CD14-positive monocyte (primary cell): Measurements from ENCODE around the gene SATB2. TPM values are rescaled to one million over a fixed set of nuclear protein-coding genes. Genes with fewer than 3 reads are reported as not detected.

Experiments used
- DNase-seq, 3 donors: peaks; one replicate each; pipeline ENCODE4 v3.0.0-alpha.2; 2011 to 2022
- H2AFZ ChIP-seq: 2 replicates; pipeline ENCODE4 v1.6.0; 2012; ENCODE audit warnings: mild to moderate bottlenecking, low read depth, low read length, inconsistent platforms; ENCODE audit not compliant: insufficient read depth, poor library complexity, severe bottlenecking
- H3K27ac ChIP-seq, 2 donors: 1 replicate in 1 of 2; 2 replicates in 1 of 2; pipeline ENCODE4 v1.5.1; 2012 to 2013; ENCODE audit warnings: low read length in 2 of 2, control low read depth in 1 of 2, inconsistent platforms in 1 of 2, low read depth in 1 of 2, mild to moderate bottlenecking in 1 of 2
- H3K27me3 ChIP-seq, 2 donors: one replicate each; pipeline versions ENCODE4 v1.6.0 to v1.6.1; 2011 to 2013; ENCODE audit warnings: low read length in 2 of 2; ENCODE audit not compliant: control insufficient read depth in 2 of 2, insufficient read depth in 2 of 2
- H3K36me3 ChIP-seq, 2 donors: replicated peaks in 1 of 2; 1 replicate in 1 of 2; 2 replicates in 1 of 2; pipeline versions ENCODE4 v1.5.1 to v1.6.1; 2012 to 2013; ENCODE audit warnings: low read length in 2 of 2, control low read depth in 1 of 2, inconsistent platforms in 1 of 2, mild to moderate bottlenecking in 1 of 2; ENCODE audit not compliant: insufficient read depth in 2 of 2, control insufficient read depth in 1 of 2
- H3K4me1 ChIP-seq, 2 donors: 1 replicate in 1 of 2; 2 replicates in 1 of 2; pipeline versions ENCODE4 v1.5.1 to v1.6.1; 2012 to 2013; ENCODE audit warnings: low read length in 2 of 2, control low read depth in 1 of 2, inconsistent platforms in 1 of 2, mild to moderate bottlenecking in 1 of 2, moderate library complexity in 1 of 2; ENCODE audit not compliant: insufficient read depth in 2 of 2, control insufficient read depth in 1 of 2
- H3K4me2 ChIP-seq: replicated peaks from 2 replicates; pipeline ENCODE3; 2012; ENCODE audit warnings: low read length, moderate library complexity, mild to moderate bottlenecking; ENCODE audit not compliant: poor library complexity, severe bottlenecking; ENCODE audit errors: extremely low read depth
- H3K4me3 ChIP-seq, 3 experiments: fragments of 200-600 bp in 1 of 3; sonication (generic) in 1 of 3; replicated peaks in 1 of 3; 1 replicate in 2 of 3; 2 replicates in 1 of 3; pipeline ENCODE4 v1.5.1; 2011 to 2013; ENCODE audit warnings: low read length in 3 of 3, mild to moderate bottlenecking in 3 of 3, control low read depth in 2 of 3, low read depth in 2 of 3, inconsistent platforms in 1 of 3, moderate library complexity in 1 of 3
- H3K79me2 ChIP-seq: 2 replicates; pipeline ENCODE4 v1.6.0; 2012; ENCODE audit warnings: mild to moderate bottlenecking, control low read depth, inconsistent platforms, low read length, moderate library complexity; ENCODE audit not compliant: insufficient read depth
- H3K9ac ChIP-seq: 2 replicates; pipeline ENCODE4 v1.6.0; 2017; ENCODE audit warnings: low read length, mild to moderate bottlenecking; ENCODE audit not compliant: insufficient read depth, poor library complexity, severe bottlenecking
- H3K9me3 ChIP-seq, 2 donors: replicated peaks in 1 of 2; 1 replicate in 1 of 2; 2 replicates in 1 of 2; pipeline versions ENCODE4 v1.5.1 to v1.6.1; 2012 to 2013; ENCODE audit warnings: low read length in 2 of 2, control low read depth in 1 of 2; ENCODE audit not compliant: control insufficient read depth in 1 of 2, insufficient read depth in 1 of 2
- H4K20me1 ChIP-seq: 2 replicates; pipeline ENCODE4 v1.6.0; 2012; ENCODE audit warnings: mild to moderate bottlenecking, low read length, control low read depth, moderate library complexity; ENCODE audit not compliant: insufficient read depth
- H3K27ac Mint-ChIP-seq, 7 donors: one replicate each; pipeline ENCODE4 v1.8.0; 2020; ENCODE audit warnings: mild to moderate bottlenecking in 7 of 7, mixed read lengths in 7 of 7, moderate library complexity in 6 of 7, inconsistent platforms in 2 of 7
- H3K27me3 Mint-ChIP-seq, 3 donors: one replicate each; pipeline ENCODE4 v1.8.0; 2021 to 2022; ENCODE audit warnings: low read depth in 3 of 3, mild to moderate bottlenecking in 3 of 3, mixed read lengths in 3 of 3, moderate library complexity in 3 of 3, inconsistent platforms in 1 of 3
- H3K36me3 Mint-ChIP-seq, 2 donors: one replicate each; pipeline ENCODE4 v1.8.0; 2020; ENCODE audit warnings: mixed read lengths in 2 of 2, inconsistent platforms in 1 of 2, mild to moderate bottlenecking in 1 of 2
- H3K4me1 Mint-ChIP-seq: one replicate; pipeline ENCODE4 v1.8.0; 2020; ENCODE audit warnings: mild to moderate bottlenecking, mixed read lengths
- H3K4me3 Mint-ChIP-seq, 2 donors: one replicate each; pipeline ENCODE4 v1.8.0; 2020; ENCODE audit warnings: mild to moderate bottlenecking in 2 of 2, mixed read lengths in 2 of 2, moderate library complexity in 1 of 2
- H3K9me3 Mint-ChIP-seq, 7 donors: one replicate each; pipeline ENCODE4 v1.8.0; 2020 to 2022; ENCODE audit warnings: mixed read lengths in 7 of 7, mild to moderate bottlenecking in 6 of 7, moderate library complexity in 6 of 7, inconsistent platforms in 2 of 7
- CTCF ChIP-seq: fragments of 200-600 bp; IDR thresholded peaks from one replicate; pipeline ENCODE4 v1.8.0; 2022; ENCODE audit warnings: antibody characterized with exemption, mild to moderate bottlenecking
- WGBS: methylation state at CpG from one replicate; pipeline ENCODE4 v1.1.5; 2013; ENCODE audit warnings: missing lambda C conversion rate; ENCODE audit not compliant: insufficient coverage; 5-methylcytosine and 5-hydroxymethylcytosine counted together
- intact Hi-C, 2 donors: fragments of 100-400 bp; cut with micrococcal nuclease; formaldehyde crosslinking; loops; one replicate each; pipeline versions ENCODE4 v1.15.0 to v1.15.1; 2023
- polyA plus RNA-seq, 3 donors: library from polyadenylated mRNA; depleted of rRNA in 1 of 3; unstranded in 2 of 3; stranded (reverse) in 1 of 3; fragments of 300-500 nt in 2 of 3; fragments of >200 nt in 1 of 3; fragmentation: Illumina TruSeq in 2 of 3; gene quantifications; 1 replicate in 2 of 3; 2 replicates in 1 of 3; pipeline ENCODE4 v1.2.3, GENCODE V29; 2012 to 2021

SATB2 gene
- polyA plus RNA-seq, 3 donors, result 0.13 to 0.69 (median 0.14) TPM

GRCh38 chr2:199439542-199439941 lies 18.2 kb downstream of the SATB2 start:
- no peaks in the 10 kb centered on the region for H3K79me2 ChIP-seq
- Mint-ChIP-seq H3K27me3 (peaks cover 13 to 17% (median 15%) of the 10 kb centered on the region in 3 donors), H3K36me3 (no peaks in the 10 kb centered on the region), H3K9me3 (peaks cover 0 to 2% (median 0%) of the 10 kb centered on the region in 7 donors), H3K4me1 (no peaks in the 10 kb centered on the region), H3K4me3 (no peak overlapping the region), H3K27ac (no peak overlapping the region)
- DNase-seq, result no peak
- no peak overlapping the region for H3K9ac ChIP-seq
- 83% methylated on average over 1 of the region's 5 CpGs for WGBS
- H3K27me3 ChIP-seq, result peaks cover 5 to 9% of the 10 kb centered on the region in 2 donors
- H2AFZ ChIP-seq, result no peak overlapping the region
- intact Hi-C loops, result no loop called here
- H3K4me2 ChIP-seq, result no peak overlapping the region
- H3K27ac ChIP-seq, result no peak overlapping the region
- no peaks in the 10 kb centered on the region for H3K36me3 ChIP-seq
- no peaks in the 10 kb centered on the region for H3K4me1 ChIP-seq
- no peaks in the 10 kb centered on the region for H4K20me1 ChIP-seq
- no peak for TF ChIP-seq CTCF
- H3K4me3 ChIP-seq, result no peak overlapping the region
- no peaks in the 10 kb centered on the region for H3K9me3 ChIP-seq

DNA sequence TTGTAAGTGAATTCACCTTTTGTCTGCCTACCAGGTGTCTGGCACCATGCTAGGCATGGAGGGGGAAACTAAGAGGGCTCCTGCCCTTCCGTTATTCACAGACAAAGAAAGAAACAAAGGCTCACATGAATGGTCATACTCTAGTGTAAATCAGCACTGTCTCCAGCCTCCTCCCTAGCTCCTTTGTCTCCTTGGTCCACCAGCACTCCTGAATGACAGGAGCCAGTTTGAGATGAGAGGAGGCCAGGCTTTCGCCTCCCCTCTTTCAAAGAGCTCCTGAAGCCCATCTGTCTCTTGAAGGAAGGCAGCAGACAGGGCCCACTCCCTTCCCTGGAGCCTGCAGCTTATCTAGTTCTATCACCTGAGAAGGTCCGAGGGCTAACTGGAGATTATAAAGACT lies 18.7 kb downstream of the SATB2 start:
- Histone ChIP-seq H3K27me3 (peaks cover 5 to 11% of the 10 kb centered on the region in 2 donors), H3K79me2 (no peaks in the 10 kb centered on the region), H4K20me1 (no peaks in the 10 kb centered on the region), H3K4me3 (no peak overlapping the region), H2AFZ (no peak overlapping the region), H3K9ac (no peak overlapping the region), H3K4me2 (no peak overlapping the region), H3K9me3 (no peaks in the 10 kb centered on the region), H3K4me1 (no peaks in the 10 kb centered on the region), H3K36me3 (no peaks in the 10 kb centered on the region), H3K27ac (no peak overlapping the region)
- WGBS, result 100% methylated on average over 1 of the region's 3 CpGs
- no peaks in the 10 kb centered on the region for H3K36me3 Mint-ChIP-seq
- H3K27me3 Mint-ChIP-seq, result peaks cover 13 to 14% (median 13%) of the 10 kb centered on the region in 3 donors
- no peak for DNase-seq
- intact Hi-C loops, result no loop called here
- H3K4me3 Mint-ChIP-seq, result no peak overlapping the region
- no peak overlapping the region for H3K27ac Mint-ChIP-seq
- TF ChIP-seq CTCF, result no peak
- peaks cover 0 to 2% (median 0%) of the 10 kb centered on the region in 7 donors for H3K9me3 Mint-ChIP-seq
- no peaks in the 10 kb centered on the region for H3K4me1 Mint-ChIP-seq
